Measurements from ENCODE around the gene FERD3L. TPM values are rescaled to one million over a fixed set of nuclear protein-coding genes. Genes with fewer than 3 reads are reported as not detected.

The FERD3L gene
- total and polyA plus RNA-seq, 2 of the 13 experiments (the other 11 are each of a cell fraction or from before 2014, with no cell fraction given), result not detected

GRCh38 chr7:19104811-19105210 is 40.4 kb downstream of the FERD3L start:
- BruUV-seq (replicated peaks), result no TSS peak
- CTCF ChIA-PET (ENCODE audit: low intra/inter-chr PET ratio, low total read pairs), result no interaction called here
- WGBS (ENCODE audit: low lambda C conversion rate), result 10% methylated on average over 4 of the region's 4 CpGs
- no peaks in the 10 kb centered on the region for H4K20me1 ChIP-seq (ENCODE audit: insufficient read depth, low read length)
- H3K9me3 ChIP-seq (ENCODE audit: low read length), result no peaks in the 10 kb centered on the region
- no peak overlapping the region for H3K27ac ChIP-seq (ENCODE audit: extremely low read length, insufficient read depth, low read length)
- no peak for DNase-seq (ENCODE audit: low spot score)
- POLR2A ChIA-PET, result no interaction called here
- H3K79me2 ChIP-seq (ENCODE audit: insufficient read depth, low read length), result no peaks in the 10 kb centered on the region
- peaks cover 0 to 31% of the 10 kb centered on the region in 2 experiments; a peak in 1 of 5 replicates for H3K27me3 ChIP-seq (ENCODE audit: control insufficient read depth in 1 of 2, insufficient read depth in 2 of 2, low read length in 2 of 2)
- intact Hi-C loops (cut with micrococcal nuclease; ENCODE audit: unreplicated experiment) (no loop called here), in situ Hi-C loops (cut with HindIII; ENCODE audit: extremely low pct_ligation_motif_present, low pct_unique_long_range_greater_than_20kb) (loop anchor here (25.0 kb wide), 1 partner anchor 557 kb away; no protein-coding TSS in a partner anchor)
- no peaks in the 10 kb centered on the region for H3K4me1 ChIP-seq (ENCODE audit: insufficient read depth, low read length)
- H3K36me3 ChIP-seq (replicated peaks in 1 of 2; ENCODE audit: control insufficient read depth in 1 of 2, insufficient read depth in 2 of 2, low read length in 2 of 2), result no peaks in the 10 kb centered on the region
- H2AFZ ChIP-seq (ENCODE audit: low read length), result no peak overlapping the region
- no peak for ATAC-seq
- H3K4me2 ChIP-seq (ENCODE audit: low read depth, low read length), result no peak overlapping the region
- H3K4me3 ChIP-seq (replicated peaks in 1 of 3; ENCODE audit: insufficient read depth in 1 of 3, low read depth in 2 of 3, low read length in 3 of 3), result no peak overlapping the region
- FAIRE-seq, result no peak
- no peak for TF ChIP-seq BCL6 (CRISPR knock-in tag; IDR thresholded peaks at IDR 0.05)
- H3K9ac ChIP-seq (ENCODE audit: insufficient read depth, low read depth, low read length), result no peak overlapping the region

GRCh38 chr7:19102884-19103283 is 42.3 kb downstream of the FERD3L start:
- Histone ChIP-seq H3K27ac (ENCODE audit: extremely low read length, insufficient read depth, low read length) (no peak overlapping the region), H3K9ac (ENCODE audit: insufficient read depth, low read depth, low read length) (no peak overlapping the region), H3K4me3 (replicated peaks in 1 of 3; ENCODE audit: insufficient read depth in 1 of 3, low read depth in 2 of 3, low read length in 3 of 3) (no peak overlapping the region), H3K4me2 (ENCODE audit: low read depth, low read length) (no peak overlapping the region), H3K4me1 (ENCODE audit: insufficient read depth, low read length) (no peaks in the 10 kb centered on the region), H3K9me3 (ENCODE audit: low read length) (no peaks in the 10 kb centered on the region), H3K79me2 (ENCODE audit: insufficient read depth, low read length) (no peaks in the 10 kb centered on the region), H2AFZ (ENCODE audit: low read length) (no peak overlapping the region), H3K27me3 (ENCODE audit: control insufficient read depth in 1 of 2, insufficient read depth in 2 of 2, low read length in 2 of 2) (peaks cover 0 to 18% of the 10 kb centered on the region in 2 experiments; a peak in 1 of 5 replicates), H3K36me3 (replicated peaks in 1 of 2; ENCODE audit: control insufficient read depth in 1 of 2, insufficient read depth in 2 of 2, low read length in 2 of 2) (no peaks in the 10 kb centered on the region), H4K20me1 (ENCODE audit: insufficient read depth, low read length) (no peaks in the 10 kb centered on the region)
- in situ Hi-C loops (cut with HindIII; ENCODE audit: extremely low pct_ligation_motif_present, low pct_unique_long_range_greater_than_20kb) (loop anchor here (25.0 kb wide), 1 partner anchor 559 kb away; no protein-coding TSS in a partner anchor), intact Hi-C loops (cut with micrococcal nuclease; ENCODE audit: unreplicated experiment) (no loop called here)
- WGBS (ENCODE audit: low lambda C conversion rate), result 19% methylated on average over 4 of the region's 4 CpGs
- no peak for DNase-seq (ENCODE audit: low spot score)
- FAIRE-seq, result no peak
- POLR2A ChIA-PET, result no interaction called here
- ATAC-seq, result no peak
- no TSS peak for BruUV-seq (replicated peaks)
- CTCF ChIA-PET (ENCODE audit: low intra/inter-chr PET ratio, low total read pairs), result no interaction called here
- TF ChIP-seq ZNF597 (CRISPR knock-in tag; IDR thresholded peaks at IDR 0.05) (no peak), GLMP (CRISPR knock-in tag; IDR thresholded peaks at IDR 0.05; ENCODE audit: borderline replicate concordance) (no peak), SNAI1 (CRISPR knock-in tag; IDR thresholded peaks at IDR 0.05; ENCODE audit: borderline replicate concordance) (no peak), SRF (IDR thresholded peaks at IDR 0.05; ENCODE audit: low read depth, low read length) (no peak), HOXD1 (CRISPR knock-in tag; IDR thresholded peaks at IDR 0.05) (no peak), FOXK1 (CRISPR knock-in tag; IDR thresholded peaks at IDR 0.05; ENCODE audit: borderline replicate concordance, low read depth) (no peak), GFI1 (CRISPR knock-in tag; IDR thresholded peaks at IDR 0.05; ENCODE audit: borderline replicate concordance) (no peak), TIGD3 (CRISPR knock-in tag; IDR thresholded peaks at IDR 0.05; ENCODE audit: borderline replicate concordance) (no peak), IKZF1 (IDR thresholded peaks at IDR 0.05) (no peak), ATF2 (CRISPR knock-in tag; IDR thresholded peaks at IDR 0.05) (no peak), KDM4B (CRISPR knock-in tag; IDR thresholded peaks at IDR 0.05) (no peak), ZFP36L1 (CRISPR knock-in tag; IDR thresholded peaks at IDR 0.05) (no peak)

All from HepG2 (cell line).